NCI-H526 (cell line): Measurements from ENCODE around the gene SLC25A48.
A peak's percentile ranks its signal among the peaks of the same experiment; 100 is the strongest.

ENCODE experiments used
- DNase-seq, 2 experiments: peaks; one replicate each; lab custom pipeline; 2025; lab: John Stamatoyannopoulos, UW

SLC25A48 gene

GRCh38 chr5:135920199-135920598 lies 85.7 kb downstream of the SLC25A48 start:
- DNase-seq, result no peak

- no peak for DNase-seq
These were observed 86.9 kb downstream of the SLC25A48 start for GRCh38 chr5:135921388-135921787.

GRCh38 chr5:135930029-135930948 lies 95.8 kb downstream of the SLC25A48 start:
- peak in 1 of 2 experiments; percentile 34 for DNase-seq

GRCh38 chr5:135930949-135931295 lies 96.5 kb downstream of the SLC25A48 start:
- no peak for DNase-seq

- DNase-seq, result no peak
These were observed 100.5 kb downstream of the SLC25A48 start for GRCh38 chr5:135934939-135935338.

- DNase-seq, result no peak
These were observed 102.9 kb downstream of the SLC25A48 start for GRCh38 chr5:135937245-135937911.
